NB4 (cell line): ENCODE results near the gene PFN1.

Source experiments
- MYC ChIP-seq: IDR thresholded peaks from 2 replicates; pipeline ENCODE4 v1.6.1; 2011; ENCODE audit warnings: low read depth, low read length
- POLR2A ChIP-seq: IDR thresholded peaks from 2 replicates; pipeline ENCODE4 v1.6.1; 2011; ENCODE audit warnings: mild to moderate bottlenecking; ENCODE audit not compliant: insufficient read length; ENCODE audit errors: extremely low read depth
- TF ChIP-seq, protein P1 (sequence below): IDR thresholded peaks from one replicate; pipeline ENCODE4 v1.5.1; 2012; ENCODE audit warnings: low read depth, low read length
- TF ChIP-seq, protein P2 (sequence below): IDR thresholded peaks from 2 replicates; pipeline ENCODE4 v1.6.1; 2011; ENCODE audit warnings: low read depth, low read length

DNA sequence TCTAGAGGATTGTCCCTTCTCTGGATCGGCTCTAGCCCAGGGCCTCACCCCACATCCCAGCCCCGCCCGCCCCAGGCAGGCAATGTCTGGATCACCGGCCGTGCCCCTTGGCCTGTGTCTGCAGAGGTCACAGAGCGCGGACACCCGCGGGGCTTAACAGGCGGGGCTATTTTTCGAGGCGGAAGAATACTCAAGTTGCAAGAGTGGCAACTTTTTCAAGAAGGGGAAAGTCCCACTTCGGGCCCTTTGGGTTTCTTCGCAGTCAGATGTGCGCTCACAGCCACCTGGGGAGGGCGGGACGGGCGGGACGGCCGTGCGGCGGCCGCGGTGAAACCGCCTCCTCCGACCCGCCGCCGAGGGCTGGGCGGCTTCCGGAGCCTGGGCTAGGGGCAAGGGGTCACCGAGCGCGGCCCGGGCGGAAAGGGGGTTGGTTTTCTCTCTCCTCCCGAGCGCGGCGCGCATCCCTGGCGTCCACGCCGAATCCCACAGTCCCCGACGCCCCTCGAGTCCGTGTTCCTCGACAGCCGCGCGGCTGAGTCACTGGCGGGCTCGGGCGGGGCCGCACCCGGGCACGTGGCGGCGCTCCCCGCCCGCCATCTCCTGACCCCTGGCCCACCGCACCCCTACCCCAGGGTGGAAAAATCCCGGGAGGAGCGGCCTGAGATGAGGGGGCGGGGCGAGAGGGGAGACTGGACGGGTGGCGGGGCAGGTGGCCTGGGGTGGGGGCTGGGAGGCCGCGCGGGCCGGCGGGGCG, 1.2 kb upstream of the PFN1 start:
- TF ChIP-seq, protein P1, sequence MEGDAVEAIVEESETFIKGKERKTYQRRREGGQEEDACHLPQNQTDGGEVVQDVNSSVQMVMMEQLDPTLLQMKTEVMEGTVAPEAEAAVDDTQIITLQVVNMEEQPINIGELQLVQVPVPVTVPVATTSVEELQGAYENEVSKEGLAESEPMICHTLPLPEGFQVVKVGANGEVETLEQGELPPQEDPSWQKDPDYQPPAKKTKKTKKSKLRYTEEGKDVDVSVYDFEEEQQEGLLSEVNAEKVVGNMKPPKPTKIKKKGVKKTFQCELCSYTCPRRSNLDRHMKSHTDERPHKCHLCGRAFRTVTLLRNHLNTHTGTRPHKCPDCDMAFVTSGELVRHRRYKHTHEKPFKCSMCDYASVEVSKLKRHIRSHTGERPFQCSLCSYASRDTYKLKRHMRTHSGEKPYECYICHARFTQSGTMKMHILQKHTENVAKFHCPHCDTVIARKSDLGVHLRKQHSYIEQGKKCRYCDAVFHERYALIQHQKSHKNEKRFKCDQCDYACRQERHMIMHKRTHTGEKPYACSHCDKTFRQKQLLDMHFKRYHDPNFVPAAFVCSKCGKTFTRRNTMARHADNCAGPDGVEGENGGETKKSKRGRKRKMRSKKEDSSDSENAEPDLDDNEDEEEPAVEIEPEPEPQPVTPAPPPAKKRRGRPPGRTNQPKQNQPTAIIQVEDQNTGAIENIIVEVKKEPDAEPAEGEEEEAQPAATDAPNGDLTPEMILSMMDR = no peak
- TF ChIP-seq POLR2A = peak; percentile 16
- TF ChIP-seq, protein P2, sequence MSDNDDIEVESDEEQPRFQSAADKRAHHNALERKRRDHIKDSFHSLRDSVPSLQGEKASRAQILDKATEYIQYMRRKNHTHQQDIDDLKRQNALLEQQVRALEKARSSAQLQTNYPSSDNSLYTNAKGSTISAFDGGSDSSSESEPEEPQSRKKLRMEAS = no peak
- peak; percentile 74 for TF ChIP-seq MYC
